GM21360 (cell line): ENCODE data around the gene ZC3H4.
"Not testable (repeated sequence)": the region's sequence is repeated elsewhere in the genome, so short reads cannot be mapped to it uniquely, and the experiment has no call there.

Experiments
- ATAC-seq: cut with Tn5 transposase; IDR thresholded peaks from one replicate; pipeline ENCODE4 v1.9.1; 2021; ENCODE audit warnings: mild to moderate bottlenecking, moderate library complexity; ENCODE audit not compliant: unreplicated experiment

The ZC3H4 gene

DNA sequence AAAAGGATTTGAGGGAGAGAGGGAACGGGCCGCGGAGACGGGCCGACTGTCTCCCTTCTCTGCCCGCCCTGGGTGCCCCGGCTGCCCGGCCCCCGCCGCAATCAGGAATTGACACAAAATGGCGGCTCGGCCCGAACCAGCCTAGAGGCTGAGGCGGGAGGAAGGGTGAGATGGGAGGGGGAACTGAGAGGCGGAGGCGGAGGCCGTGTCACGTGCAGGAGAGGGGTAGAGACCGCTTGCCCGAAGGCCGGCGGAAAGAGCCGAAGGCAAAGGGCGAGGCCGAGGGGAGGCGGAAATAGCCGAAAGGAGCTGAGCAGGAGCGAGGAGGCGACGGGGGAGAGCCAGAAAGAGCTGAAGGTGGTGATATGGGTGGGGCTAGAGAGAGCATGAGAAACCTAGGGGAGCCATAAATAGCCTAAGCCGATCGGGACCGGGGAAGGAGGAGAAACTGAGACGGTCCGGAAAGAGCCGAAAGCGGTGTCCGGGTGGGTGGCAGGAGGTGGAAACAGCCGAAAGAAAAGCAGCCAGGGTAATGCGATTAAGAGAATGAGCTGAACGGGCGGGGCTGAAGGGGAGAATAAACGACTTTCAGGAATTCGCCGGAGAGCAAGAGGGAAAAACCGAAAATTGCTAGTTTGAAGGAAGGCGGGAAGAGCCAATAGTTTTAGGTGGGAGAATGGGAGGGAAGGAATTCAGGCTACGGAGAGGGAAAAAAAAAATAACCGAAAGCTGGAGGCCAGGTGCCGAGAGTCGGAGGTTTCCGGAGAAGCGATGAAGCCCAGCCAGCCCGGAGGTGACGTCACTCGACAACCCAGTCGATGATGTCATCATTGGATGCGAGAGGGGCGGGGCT lies at the start of gene ZC3H4:
Gene ZC3H4, minus strand, starts transcription at position 780 of the 853 bp plus-strand sequence. CDS start 1,192 bp downstream, outside the sequence.
- ATAC-seq, result peak; percentile 71

DNA sequence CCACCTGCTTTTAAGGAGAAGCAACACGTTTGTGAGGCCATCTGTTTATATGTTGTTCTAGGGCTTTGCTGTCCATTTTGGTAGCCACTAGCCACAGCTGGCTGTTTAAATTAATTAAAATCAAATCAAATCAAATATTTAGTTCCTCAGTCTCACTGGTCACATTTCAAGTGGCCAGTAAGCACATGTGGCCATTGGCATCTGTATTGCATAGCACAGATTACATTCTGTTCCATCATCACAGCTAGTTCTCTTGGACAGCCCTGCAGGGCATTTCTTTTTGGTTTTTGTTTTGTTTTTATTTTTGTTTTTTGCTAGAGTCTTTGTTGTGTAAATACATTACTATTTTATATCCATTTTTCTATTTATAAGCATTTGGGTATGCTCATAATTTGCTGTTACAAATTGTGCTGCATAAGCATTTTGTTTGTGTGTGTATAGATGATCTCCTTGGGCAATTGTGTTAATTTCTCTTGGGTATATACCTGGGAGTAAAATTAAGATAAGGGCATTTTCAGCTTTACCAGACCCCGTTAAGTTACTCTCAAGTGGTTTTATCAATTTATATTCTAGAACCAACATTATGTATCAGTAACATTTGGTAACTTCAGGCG lies 48.4 kb upstream of the ZC3H4 start:
- ATAC-seq, result no peak

DNA sequence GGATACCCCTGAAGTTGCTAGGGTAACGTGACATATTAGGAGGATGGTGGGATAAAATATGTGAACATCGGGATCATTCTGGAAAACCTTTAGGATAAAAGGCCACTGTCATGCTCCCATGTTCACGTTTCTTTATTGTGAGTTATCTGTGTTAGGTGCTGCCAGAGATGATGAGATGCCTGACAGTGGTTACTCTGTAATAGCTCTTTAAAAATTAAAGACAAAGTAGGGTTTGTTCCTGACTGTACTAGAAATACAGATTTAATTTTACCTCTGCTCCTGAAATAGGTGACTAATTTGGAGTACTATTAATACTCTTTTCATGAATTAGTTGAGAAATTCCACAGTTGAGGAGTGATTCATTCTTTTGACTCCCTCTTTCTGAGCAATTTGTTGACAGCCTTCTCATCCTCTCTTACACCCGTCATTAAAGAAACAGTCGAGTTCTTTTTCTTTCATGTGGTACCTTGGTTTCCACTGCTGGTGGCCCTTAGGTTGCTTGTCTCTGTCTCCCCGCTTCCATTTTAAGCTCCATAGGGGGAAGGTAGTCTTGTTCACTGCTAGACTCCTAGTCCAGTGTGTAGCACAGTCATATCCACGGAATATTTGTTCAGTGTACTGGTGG lies 45.4 kb upstream of the ZC3H4 start:
- no peak for ATAC-seq

DNA sequence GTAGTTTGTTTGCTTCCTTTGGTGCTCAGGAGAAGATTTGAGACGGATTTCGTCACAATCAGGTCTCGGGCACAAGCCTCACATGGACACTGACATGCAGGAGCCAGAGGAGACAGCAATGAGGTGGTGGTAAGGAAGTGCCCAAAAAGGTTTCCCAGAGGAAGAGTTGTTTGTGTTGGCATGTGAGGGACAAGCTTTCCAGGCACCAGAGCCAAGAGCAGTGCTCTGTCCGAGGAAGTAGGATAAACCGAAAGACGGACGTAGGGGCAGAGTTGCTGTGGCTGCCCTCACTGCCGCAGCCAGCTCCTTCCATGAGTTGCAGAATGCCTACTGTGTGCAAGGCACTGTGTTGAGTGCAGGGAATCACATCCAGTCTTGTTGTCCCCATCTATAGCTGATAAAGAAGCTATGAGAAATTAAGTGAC lies 44.8 kb upstream of the ZC3H4 start:
- no peak for ATAC-seq

DNA sequence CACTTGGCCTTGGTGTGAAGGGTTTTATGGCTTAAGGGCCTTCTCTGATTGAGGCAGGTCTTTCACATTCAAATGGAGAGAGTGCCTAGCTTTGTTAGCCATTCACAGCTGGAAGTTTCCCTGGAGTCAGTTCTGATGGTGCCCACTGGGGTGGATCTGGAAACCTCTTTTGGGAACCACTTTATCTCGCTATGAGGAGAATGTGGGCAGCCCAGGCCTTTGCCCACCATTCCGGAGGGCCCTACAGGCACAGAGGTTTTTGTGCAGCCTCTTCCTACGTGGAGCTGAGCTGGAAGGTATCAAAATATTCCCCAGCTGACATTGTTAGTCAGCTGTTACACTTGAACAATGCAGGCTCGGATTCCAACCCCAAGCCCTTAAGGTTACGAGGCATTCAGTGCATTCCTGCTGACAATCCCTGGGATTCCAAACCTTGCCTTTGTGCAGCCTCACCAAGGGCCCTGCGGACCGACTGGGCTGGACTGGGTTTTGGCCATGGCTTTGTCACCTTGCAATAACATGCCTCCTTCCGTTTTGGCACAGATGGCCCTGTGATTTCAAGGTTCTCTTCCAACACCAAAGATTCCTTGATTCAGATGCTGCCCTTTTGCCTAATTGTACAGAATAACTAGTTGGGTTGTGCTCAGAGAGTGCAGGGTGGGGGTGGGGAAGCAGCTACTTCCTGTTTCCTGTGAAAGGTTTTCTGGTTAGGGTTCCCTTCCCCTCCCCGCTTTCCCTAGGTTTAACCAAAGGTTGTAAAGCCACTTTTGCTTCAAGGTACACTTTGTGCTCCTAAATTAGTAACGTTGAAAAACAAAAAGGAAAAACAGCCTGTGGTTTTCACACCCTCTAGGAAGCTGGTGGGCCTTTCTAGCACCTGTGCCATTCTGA lies 44.1 kb upstream of the ZC3H4 start:
- ATAC-seq, result no peak

DNA sequence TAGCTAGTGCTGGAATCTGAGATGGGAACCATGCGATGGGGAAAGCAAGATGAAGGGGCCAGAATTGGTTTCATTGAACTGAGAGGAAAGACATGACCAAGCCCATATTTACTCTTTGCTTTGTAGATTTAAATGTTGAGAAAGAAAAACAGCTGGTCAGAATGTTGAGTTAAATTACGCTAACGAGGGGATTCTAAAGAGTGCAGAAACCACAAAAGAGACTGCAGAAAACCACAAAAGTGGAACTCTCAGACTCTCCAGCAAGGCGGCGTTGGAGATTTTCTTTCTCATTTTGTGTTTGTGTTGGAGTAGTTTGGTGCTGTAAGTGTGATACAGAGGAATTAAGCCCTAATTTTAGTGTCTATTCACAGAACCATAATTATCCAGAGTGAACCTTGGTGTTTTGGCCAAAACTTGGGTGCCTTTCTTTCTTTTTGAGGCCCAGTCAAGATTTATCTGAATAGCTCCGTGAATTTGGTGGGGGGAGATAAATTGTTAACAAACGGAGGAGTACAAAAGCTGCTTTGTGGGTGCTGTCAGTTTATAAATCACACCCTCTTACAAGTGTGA lies 43.4 kb upstream of the ZC3H4 start:
- ATAC-seq, result no peak

DNA sequence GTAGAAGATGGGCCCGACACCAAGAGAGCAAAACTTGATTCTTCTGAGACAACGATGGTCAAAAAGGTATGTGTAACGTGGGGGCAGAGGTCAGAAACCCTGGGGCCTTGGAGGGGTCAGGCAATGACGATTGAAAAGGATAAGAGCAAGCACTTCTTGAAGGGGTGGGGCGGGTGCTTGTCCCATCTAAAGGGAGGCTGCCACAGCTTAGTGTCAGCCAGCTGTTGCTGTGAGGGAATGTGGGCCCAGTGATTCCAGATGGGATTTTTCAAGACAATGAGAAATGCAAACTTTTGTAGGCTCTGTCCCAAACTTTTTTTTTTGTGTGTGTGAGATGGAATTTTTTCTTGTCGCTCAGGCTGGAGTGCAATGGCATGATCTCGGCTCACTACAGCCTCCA lies 41.6 kb upstream of the ZC3H4 start:
- no peak for ATAC-seq

DNA sequence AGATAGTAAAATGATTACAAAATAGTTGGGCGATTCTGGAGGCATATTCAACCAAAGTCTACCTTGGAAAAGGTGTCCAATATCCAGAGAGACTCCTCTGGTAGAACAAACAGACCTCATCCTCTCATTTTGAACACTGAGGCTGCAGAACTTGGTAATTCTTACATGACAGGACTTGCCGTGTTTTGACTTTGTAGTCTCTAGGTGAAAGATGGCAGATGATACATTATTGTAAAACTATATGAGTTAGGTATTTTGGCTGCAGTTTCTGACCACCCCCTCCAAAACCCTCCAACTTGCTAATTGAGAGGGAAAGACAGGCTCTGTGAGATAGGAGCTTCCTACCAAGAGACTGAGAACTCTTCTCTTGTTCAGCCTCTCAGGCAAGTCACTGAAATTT lies 39.7 kb upstream of the ZC3H4 start:
- no peak for ATAC-seq

DNA sequence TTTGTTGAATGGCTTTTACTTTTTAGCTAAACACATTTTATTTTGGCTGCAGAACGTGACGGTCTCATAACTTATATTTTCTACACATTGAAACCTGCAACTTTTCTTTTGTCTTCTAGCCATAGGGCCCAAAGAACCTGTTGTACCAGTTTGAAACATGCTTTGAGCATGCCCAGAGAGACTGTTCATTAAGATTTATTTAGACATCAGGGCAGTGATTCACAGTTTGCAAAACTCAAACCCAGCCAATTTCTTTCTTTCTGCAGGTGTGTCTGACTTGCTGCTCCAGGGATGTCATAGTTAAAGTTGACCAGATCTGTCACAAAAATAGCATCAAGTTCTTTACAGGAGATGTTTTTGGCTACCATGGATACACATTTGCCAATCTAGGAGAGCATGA lies 39.1 kb upstream of the ZC3H4 start:
- no peak for ATAC-seq

DNA sequence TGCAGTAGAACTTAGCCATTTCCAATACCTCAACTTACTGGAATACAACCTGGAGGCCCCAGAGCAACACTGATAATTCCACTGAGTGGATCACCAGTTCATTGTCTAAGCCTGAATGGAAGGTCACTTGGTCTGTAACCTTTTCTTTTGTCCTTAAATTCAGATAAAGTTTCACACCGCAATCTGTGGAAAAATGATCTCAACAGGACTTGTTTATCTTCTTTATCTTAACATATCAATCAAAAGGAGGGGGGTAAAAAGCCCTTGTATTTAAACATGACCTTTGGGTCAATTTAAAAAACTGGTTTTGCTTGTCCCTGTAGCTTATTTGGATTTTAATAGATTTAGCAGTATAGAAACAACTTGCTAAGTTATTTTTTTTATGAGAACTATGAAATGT lies 38.6 kb upstream of the ZC3H4 start:
- no peak for ATAC-seq

DNA sequence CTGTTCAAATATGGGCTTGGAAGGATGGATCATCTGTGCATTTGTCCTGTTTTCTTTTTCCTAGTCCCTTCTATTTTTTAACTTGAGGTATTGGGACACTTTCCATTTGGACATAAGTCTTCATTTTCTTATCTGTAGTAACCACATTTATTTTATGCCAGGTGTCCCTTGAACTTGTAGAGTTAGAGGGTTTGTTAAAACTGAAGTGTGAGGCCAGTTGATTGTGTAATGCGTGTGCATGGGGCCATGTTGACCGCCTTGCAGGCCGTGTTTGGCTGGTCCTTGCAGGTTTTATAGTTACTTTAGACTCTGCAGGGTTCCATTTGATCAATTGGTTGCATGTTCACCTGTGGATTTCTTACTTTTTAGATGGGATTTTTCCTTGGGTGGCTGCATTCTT lies 38.1 kb upstream of the ZC3H4 start:
- ATAC-seq, result no peak

DNA sequence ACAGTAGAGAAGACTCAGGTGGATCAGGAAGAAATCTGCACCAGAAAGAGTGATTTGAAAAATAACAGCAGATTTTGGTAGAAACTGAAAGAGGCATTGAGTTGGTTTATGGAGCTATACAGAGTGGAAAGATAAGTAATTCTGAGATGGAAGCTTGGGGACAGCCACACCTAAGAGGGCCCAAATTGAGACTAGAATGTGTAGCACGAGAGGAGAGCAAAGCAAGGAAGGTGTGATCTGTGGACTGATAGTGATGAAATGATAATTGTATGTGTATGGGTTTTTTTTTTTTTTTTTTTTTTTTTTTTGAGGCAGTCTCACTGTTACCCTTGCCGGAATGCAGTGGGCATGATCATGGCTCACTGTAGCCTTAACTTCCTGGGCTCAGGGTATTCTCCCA lies 33.3 kb upstream of the ZC3H4 start:
- ATAC-seq, result no peak

DNA sequence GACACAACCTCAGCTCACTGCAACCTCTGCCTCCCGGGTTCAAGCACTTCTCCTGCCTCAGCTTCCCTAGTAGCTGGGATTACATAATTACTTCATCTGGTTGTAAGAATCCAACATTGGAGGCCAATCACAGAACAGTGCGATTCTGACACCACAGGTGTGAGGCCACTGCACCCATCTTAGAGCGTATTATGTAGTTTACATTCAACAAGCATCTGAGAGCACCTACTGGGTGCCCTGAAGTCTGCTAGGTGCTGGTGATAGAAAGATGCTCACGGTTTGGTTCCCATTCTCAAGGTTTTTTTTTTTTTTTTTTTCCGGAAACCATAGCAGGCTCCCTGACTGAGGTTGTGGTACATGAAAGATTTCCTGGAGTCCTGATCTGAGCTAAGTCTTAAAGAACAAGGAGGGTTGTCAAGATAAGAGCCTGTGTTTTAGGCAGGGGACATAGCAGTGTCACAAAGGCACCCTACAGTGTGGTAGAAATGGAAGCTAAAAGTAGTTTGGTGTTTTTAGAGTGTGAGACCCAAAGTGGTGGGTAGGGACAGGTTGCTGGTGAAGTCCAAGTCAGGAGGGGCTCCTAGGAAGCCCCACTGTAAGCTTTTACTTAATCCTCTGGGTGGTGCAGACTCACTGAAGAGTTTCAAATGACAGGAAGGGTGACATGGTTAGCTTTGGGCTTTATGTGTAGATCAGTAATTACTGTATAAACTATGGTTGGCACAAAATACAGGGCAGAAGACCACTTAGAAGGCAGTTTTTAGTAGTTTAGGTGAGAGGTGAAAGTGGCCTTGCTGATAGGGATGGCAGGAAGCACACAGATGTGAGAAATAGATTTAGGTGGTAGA lies 32.3 kb upstream of the ZC3H4 start:
- no peak for ATAC-seq

DNA sequence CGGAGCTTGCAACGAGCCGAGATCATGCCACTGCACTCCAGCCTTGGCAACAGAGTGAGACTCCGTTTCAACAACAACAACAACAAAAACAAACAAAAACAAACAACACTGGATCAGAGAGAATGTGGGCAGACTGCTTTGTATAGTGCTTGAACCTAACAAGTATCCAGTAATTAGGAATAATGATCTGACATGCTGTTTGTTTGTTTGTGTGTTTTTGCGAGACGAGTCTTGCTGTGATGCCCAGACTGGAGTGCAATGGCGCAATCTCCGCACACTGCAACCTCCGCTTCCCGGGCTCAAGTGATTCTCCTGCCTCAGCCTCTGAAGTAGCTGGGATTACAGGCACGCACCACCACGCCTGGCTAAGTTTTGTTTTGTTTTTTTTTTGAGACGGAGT lies 31.1 kb upstream of the ZC3H4 start:
- ATAC-seq, result no peak

DNA sequence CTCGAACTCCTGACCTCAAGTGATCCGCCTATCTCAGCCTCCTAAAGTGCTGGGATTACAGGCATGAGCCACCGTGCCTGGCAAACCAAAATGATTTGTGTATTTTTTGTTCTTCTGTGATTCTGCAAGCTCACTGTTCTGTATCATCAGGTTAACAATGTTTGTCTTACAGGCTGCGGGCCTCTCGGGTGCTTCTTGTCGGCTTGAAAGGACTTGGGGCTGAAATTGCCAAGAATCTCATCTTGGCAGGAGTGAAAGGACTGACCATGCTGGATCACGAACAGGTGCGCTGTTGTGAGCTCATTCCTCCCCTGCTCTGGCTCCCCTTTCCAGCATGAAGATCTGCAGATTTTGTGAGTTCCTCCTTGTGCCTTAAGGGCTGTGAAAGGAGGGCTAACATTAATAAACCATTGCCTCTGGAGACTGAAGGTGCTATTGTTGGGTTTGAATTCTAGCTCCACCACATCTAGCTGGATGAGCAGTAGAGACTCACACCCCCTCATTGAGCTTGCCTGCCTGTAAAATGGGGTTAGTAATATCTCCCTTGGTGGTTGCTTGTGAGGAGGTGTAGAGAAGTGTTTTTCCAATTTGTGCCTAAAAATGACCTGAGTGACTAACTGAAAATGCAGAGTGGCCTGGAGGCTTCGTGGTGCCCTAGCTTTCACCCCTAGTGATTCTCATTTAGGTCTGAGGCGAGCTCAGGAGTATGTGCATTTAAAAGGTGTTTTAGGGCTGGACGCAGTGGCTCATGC lies 29.9 kb upstream of the ZC3H4 start:
- no peak for ATAC-seq

DNA sequence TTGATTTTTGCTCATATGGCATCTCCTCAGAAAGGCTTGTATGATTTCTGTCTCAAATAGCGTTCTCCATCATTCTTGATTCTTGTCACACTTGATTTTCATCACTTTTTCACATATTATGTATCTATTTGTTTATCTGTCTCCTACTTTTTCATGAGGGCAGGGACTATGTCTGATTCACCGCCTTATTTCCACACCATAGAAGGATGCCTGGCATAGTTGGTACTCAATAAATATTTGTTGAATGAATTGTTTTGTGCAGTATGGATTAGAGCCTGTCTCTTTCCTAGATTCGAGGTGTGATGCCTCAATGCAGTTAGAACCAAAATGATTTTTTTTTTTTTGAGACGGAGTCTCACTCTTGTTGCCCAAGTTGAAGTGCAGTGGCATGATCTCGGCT lies 29.2 kb upstream of the ZC3H4 start:
- ATAC-seq, result no peak

DNA sequence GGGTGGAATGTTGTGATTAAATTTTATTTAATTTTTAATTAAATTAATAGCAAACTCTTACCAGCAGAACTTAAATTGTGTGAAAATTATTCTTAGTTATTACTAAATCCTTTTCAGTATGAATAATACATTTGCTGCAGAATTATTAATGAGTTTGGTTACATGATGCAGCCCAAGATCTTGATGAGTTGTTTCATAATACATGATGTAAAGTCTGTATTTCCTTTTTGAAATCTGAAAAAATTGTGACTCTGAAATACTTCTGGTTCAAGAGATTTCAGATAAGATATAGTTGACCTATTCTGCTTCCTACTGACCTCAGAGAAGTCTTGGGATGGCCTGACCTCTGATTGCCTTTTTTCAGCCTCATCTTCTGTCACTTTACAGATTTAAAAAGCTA lies 28.1 kb upstream of the ZC3H4 start:
- no peak for ATAC-seq

DNA sequence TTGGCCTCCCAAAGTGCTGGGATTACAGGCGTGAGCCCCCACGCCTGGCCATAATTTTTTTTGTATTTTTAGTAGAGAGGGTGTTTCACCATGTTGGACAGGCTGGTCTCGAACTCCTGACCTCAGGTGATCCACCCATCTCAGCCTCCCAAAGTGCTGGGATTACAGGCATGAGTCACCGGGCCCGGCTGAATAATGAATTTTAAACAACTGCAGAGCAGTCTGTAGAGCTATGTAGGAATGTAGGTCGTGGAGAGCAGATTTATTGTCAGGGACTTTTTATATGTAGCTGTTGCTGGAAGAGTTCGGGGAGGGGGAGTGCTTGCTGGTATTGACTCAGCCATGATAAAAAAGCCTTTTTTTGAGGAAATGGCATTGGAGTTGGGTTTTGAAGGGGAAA lies 27.7 kb upstream of the ZC3H4 start:
- ATAC-seq, result not testable (repeated sequence)

DNA sequence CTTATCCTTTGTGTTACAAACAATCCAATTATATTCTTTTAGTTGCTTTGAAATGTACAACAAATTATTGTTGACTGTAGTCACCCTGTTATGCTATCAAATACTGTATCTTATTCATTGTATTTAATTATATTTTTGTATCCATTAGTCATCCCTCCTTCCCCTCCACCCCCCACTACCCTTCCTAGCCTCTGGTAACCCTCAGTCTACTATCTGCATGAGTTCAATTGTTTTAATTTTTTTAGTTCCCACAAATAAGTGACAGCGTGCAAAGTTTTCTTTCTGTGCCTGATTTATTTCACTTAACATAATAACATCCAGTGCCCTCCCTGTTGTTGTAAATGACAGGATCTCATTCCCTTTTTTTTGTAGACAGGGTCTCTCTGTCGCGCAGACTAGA lies 21.6 kb upstream of the ZC3H4 start:
- no peak for ATAC-seq
